ENCODE results near the gene DDX17. TPM values are rescaled to one million over a fixed set of nuclear protein-coding genes. Genes with fewer than 3 reads are reported as not detected.

The DDX17 gene
- total RNA-seq, 2 donors from 2014 or later, result 663 to 682 TPM

DNA sequence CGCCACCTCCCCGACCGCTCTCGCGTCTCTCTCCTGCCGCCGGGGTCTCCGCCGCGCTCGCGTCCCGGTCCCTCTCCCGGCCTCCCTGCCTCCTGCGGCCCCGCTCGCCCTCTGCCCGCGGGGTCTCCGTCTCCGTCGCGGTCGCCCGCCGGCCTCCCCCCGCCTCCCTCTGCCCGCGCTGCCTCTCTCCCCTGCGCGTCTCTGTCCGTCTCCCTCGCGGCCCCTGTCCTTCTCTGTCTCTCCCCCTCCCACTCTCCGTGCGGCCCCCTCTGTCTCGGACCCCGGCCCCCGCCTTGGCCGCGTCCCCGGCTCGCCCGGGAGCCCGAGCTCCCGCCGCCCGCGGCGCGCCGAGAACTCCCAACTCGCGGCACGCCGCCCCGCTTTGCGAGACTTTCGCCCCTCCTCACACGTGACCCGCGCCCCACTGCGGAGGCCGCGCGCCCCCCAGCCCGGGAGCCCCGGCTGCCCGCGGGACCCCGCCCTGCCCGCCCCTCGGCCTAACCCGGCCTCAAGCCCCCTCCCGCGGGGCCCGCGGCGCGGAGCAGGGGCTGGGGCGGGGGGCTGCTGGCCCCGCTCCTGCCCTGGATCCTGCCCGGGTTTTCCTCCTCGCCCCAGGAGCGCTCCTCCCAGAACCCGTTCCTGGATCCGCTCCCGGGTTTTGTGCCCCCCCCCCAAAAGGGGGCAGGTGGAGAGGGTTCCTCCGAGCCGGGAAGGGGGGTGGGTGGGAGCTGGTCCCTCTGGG, 50.4 kb downstream of the DDX17 start:
- Histone ChIP-seq H3K27me3 (replicated peaks; ENCODE audit: insufficient read depth) (no peaks in the 10 kb centered on the region), H3K27ac (no peak overlapping the region), H3K4me3 (peak overlapping the region; percentile 60), H3K4me1 (ENCODE audit: control insufficient read depth in 1 of 2, low read depth in 2 of 2) (peaks cover 5 to 25% of the 10 kb centered on the region in 2 donors), H3K9me3 (no peaks in the 10 kb centered on the region), H3K36me3 (no peaks in the 10 kb centered on the region)
- ATAC-seq (ENCODE audit: insufficient number of reproducible peaks, low FRiP score, low read depth) (no peak), DNase-seq (ENCODE audit: low spot score) (no peak)
- TF ChIP-seq, protein P1, sequence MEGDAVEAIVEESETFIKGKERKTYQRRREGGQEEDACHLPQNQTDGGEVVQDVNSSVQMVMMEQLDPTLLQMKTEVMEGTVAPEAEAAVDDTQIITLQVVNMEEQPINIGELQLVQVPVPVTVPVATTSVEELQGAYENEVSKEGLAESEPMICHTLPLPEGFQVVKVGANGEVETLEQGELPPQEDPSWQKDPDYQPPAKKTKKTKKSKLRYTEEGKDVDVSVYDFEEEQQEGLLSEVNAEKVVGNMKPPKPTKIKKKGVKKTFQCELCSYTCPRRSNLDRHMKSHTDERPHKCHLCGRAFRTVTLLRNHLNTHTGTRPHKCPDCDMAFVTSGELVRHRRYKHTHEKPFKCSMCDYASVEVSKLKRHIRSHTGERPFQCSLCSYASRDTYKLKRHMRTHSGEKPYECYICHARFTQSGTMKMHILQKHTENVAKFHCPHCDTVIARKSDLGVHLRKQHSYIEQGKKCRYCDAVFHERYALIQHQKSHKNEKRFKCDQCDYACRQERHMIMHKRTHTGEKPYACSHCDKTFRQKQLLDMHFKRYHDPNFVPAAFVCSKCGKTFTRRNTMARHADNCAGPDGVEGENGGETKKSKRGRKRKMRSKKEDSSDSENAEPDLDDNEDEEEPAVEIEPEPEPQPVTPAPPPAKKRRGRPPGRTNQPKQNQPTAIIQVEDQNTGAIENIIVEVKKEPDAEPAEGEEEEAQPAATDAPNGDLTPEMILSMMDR (IDR thresholded peaks at IDR 0.05), result no peak

DNA sequence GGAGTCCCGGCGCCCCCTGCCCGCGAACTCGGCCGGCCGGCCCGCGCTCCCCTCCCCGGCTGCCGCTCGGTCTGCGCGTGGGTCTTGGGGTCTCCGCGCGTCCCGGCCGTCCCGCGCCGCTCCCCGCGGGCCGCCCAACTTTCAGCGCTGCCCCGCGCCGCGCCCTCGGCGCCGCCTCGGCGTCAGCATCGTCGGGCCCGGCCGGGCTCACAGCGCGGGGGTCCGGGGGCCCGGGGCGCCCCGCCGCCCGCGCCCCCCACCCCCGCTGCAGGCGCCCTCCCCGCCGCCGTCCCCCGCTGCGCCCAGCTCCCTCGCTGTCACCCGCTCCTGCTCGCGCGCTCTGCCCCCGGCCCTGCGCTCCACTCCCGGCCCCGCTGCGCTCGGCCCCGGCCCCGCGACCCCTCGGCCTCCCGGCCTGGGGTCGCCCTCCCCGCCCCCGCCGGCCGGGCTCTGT, 51.0 kb downstream of the DDX17 start, which contains the start of gene KCNJ4:
TSS of gene KCNJ4 (minus strand) at position 124 of the 454 bp plus-strand sequence. CDS start 27,067 bp downstream, outside the sequence.
- Histone ChIP-seq H3K27ac (no peak within 1 kb of the TSS), H3K4me3 (peak within 1 kb of the TSS; percentile 67), H3K36me3 (no peaks in the 10 kb centered on the region), H3K4me1 (ENCODE audit: control insufficient read depth in 1 of 2, low read depth in 2 of 2) (peaks cover 5 to 25% of the 10 kb centered on the region in 2 donors), H3K9me3 (no peaks in the 10 kb centered on the region), H3K27me3 (replicated peaks; ENCODE audit: insufficient read depth) (peaks cover 5% of the 10 kb centered on the region)
- no peak for DNase-seq (ENCODE audit: low spot score)
- TF ChIP-seq, protein P1 (IDR thresholded peaks at IDR 0.05), result no peak
- no peak for ATAC-seq (ENCODE audit: insufficient number of reproducible peaks, low FRiP score, low read depth)

DNA sequence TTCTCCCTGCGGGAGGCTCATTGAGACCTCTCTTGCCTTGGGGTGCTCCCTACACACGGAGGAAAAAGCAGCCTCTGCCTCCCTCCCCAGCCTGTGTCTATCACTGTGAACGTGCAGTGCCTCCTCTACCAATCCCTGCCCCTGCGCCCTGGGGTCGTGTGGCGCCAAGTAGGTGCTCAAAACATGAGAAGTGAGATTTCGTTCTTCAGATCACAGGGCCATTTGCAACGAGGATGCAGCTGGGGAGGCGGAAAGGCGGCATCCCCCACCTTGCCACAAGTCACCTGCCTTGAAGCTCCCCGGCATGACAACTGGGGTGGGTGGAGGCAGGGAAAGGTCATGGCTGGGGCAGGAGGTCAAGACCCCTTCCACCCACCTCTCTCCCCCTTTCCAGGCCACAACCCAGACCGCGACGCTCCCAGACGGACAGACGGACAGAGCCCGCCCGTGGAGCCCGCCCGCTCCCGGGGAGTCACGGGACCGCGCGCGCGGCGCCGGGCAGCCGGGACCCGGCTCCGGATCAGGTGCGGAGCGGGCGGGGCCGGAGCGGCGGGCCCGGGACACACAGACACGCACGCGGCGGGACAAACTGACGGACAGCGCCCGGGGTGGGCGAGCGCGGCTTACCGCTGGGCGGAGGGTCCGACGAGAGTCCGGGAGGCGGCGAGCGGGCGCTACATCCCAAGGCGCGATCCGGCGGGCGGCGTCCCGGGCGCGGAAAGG, 51.6 kb downstream of the DDX17 start:
- no peak for DNase-seq (ENCODE audit: low spot score)
- peaks cover 6% of the 10 kb centered on the region for H3K27me3 ChIP-seq (replicated peaks; ENCODE audit: insufficient read depth)
- TF ChIP-seq, protein P1 (IDR thresholded peaks at IDR 0.05), result no peak
- H3K9me3 ChIP-seq, result no peaks in the 10 kb centered on the region
- H3K27ac ChIP-seq, result no peak overlapping the region
- peak overlapping the region; percentile 67 for H3K4me3 ChIP-seq
- no peaks in the 10 kb centered on the region for H3K36me3 ChIP-seq
- no peak for ATAC-seq (ENCODE audit: insufficient number of reproducible peaks, low FRiP score, low read depth)
- H3K4me1 ChIP-seq (ENCODE audit: control insufficient read depth in 1 of 2, low read depth in 2 of 2), result peaks cover 5 to 25% of the 10 kb centered on the region in 2 donors

DNA sequence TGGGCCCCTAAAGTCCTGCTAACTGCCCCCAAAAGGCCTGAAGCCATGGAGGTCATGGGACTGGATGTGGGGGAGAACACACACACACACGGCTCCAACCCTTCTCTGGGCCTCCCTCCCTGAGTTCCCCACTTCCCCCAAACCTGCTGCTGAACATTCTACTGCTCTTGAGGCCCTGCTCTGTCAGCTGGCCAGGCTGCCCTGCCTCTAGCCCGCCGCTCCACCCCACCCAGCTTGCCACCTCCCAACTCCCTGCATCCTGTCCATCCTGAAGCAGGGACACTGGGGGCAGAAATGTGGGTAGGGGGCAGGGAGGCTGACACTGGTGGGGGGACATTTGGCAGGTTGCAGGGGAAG, 52.1 kb downstream of the DDX17 start:
- H3K36me3 ChIP-seq, result no peaks in the 10 kb centered on the region
- H3K4me1 ChIP-seq (ENCODE audit: control insufficient read depth in 1 of 2, low read depth in 2 of 2), result peaks cover 5 to 25% of the 10 kb centered on the region in 2 donors
- H3K4me3 ChIP-seq, result no peak overlapping the region
- H3K27ac ChIP-seq, result no peak overlapping the region
- no peak for ATAC-seq (ENCODE audit: insufficient number of reproducible peaks, low FRiP score, low read depth)
- no peak for DNase-seq (ENCODE audit: low spot score)
- H3K27me3 ChIP-seq (replicated peaks; ENCODE audit: insufficient read depth), result peaks cover 6% of the 10 kb centered on the region
- TF ChIP-seq, protein P1 (IDR thresholded peaks at IDR 0.05), result no peak
- no peaks in the 10 kb centered on the region for H3K9me3 ChIP-seq

DNA sequence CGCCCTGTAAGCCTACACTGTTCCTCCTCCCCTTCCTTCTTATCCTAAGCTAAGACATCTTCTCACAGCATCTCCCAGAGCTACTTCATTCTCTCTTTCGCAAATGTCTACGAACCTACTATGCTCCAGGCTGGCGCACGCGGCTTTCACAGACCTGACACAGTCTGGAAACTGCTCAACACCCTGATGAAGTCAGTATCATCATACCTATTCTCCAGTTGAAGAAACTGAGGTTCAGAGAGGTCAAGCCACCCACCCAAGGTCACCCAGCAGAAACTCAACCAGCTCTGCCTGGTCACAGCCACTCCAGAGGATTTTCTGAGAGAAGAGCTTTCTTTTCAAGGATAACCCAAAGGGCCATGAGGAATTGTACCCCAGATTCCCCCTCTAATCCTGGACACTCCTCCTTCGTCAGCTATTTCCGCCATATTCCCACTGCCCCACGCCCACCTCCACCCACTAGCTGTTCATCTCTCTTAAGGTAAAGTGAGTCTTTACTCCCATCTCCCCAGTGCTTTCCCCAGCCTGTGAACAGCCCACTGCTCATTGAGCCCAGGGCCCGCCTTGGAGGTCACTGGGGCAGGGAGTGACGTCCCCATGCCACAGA, 52.9 kb downstream of the DDX17 start:
- H3K27me3 ChIP-seq (replicated peaks; ENCODE audit: insufficient read depth), result peaks cover 6% of the 10 kb centered on the region

More for the DNA sequence above, 52.9 kb downstream of the DDX17 start:
- TF ChIP-seq, protein P1 (IDR thresholded peaks at IDR 0.05), result no peak
- ATAC-seq (ENCODE audit: insufficient number of reproducible peaks, low FRiP score, low read depth) (no peak), DNase-seq (ENCODE audit: low spot score) (no peak)
- Histone ChIP-seq H3K27ac (no peak overlapping the region), H3K4me3 (no peak overlapping the region), H3K4me1 (ENCODE audit: control insufficient read depth in 1 of 2, low read depth in 2 of 2) (peaks cover 5 to 25% of the 10 kb centered on the region in 2 donors), H3K36me3 (no peaks in the 10 kb centered on the region), H3K9me3 (no peaks in the 10 kb centered on the region)

Measured in thoracic aorta (tissue), 2 donors.